ENCODE measurements around the gene GRPEL2. TPM values are rescaled to one million over a fixed set of nuclear protein-coding genes. Genes with fewer than 3 reads are reported as not detected.

The GRPEL2 gene
- total RNA-seq, 1 donor: 24.9 TPM

- H3K4me3 ChIP-seq (ENCODE audit: low read length): no peak overlapping the region
- no peaks in the 10 kb centered on the region for H3K27me3 ChIP-seq (ENCODE audit: insufficient read depth, low read length)
- H3K9me3 ChIP-seq (ENCODE audit: low read depth, low read length): no peaks in the 10 kb centered on the region
- H3K4me1 ChIP-seq (ENCODE audit: insufficient read depth, low read length): no peaks in the 10 kb centered on the region
Observed at GRCh38 chr5:149374303-149374702, 29.0 kb downstream of the GRPEL2 start.

GRCh38 chr5:149374801-149375200 is 29.5 kb downstream of the GRPEL2 start:
- no peaks in the 10 kb centered on the region for H3K4me1 ChIP-seq (ENCODE audit: insufficient read depth, low read length)
- H3K27me3 ChIP-seq (ENCODE audit: insufficient read depth, low read length): no peaks in the 10 kb centered on the region
- H3K9me3 ChIP-seq (ENCODE audit: low read depth, low read length): no peaks in the 10 kb centered on the region
- no peak overlapping the region for H3K4me3 ChIP-seq (ENCODE audit: low read length)

GRCh38 chr5:149375434-149375833 is 30.1 kb downstream of the GRPEL2 start:
- no peak overlapping the region for H3K4me3 ChIP-seq (ENCODE audit: low read length)
- H3K27me3 ChIP-seq (ENCODE audit: insufficient read depth, low read length): no peaks in the 10 kb centered on the region
- H3K9me3 ChIP-seq (ENCODE audit: low read depth, low read length): no peaks in the 10 kb centered on the region
- H3K4me1 ChIP-seq (ENCODE audit: insufficient read depth, low read length): no peaks in the 10 kb centered on the region

- Histone ChIP-seq H3K27me3 (ENCODE audit: insufficient read depth, low read length) (no peaks in the 10 kb centered on the region), H3K4me3 (ENCODE audit: low read length) (no peak overlapping the region), H3K9me3 (ENCODE audit: low read depth, low read length) (no peaks in the 10 kb centered on the region), H3K4me1 (ENCODE audit: insufficient read depth, low read length) (no peaks in the 10 kb centered on the region)
Observed at GRCh38 chr5:149376104-149376503, 30.8 kb downstream of the GRPEL2 start.

- Histone ChIP-seq H3K4me3 (ENCODE audit: low read length) (no peak overlapping the region), H3K4me1 (ENCODE audit: insufficient read depth, low read length) (no peaks in the 10 kb centered on the region), H3K9me3 (ENCODE audit: low read depth, low read length) (no peaks in the 10 kb centered on the region), H3K27me3 (ENCODE audit: insufficient read depth, low read length) (no peaks in the 10 kb centered on the region)
Observed at GRCh38 chr5:149376711-149377447, 31.6 kb downstream of the GRPEL2 start.

GRCh38 chr5:149378241-149378820 is 33.0 kb downstream of the GRPEL2 start:
- H3K4me1 ChIP-seq (ENCODE audit: insufficient read depth, low read length): no peaks in the 10 kb centered on the region

GRCh38 chr5:149379177-149379761 is 34.0 kb downstream of the GRPEL2 start, which contains the start of gene IL17B:
TSS of gene IL17B (minus strand) at chr5:149379292. CDS start at chr5:149379225, 67 bp downstream.
- Histone ChIP-seq H3K9me3 (ENCODE audit: low read depth, low read length) (no peaks in the 10 kb centered on the region), H3K4me3 (ENCODE audit: low read length) (no peak within 1 kb of the TSS), H3K27me3 (ENCODE audit: insufficient read depth, low read length) (no peaks in the 10 kb centered on the region), H3K4me1 (ENCODE audit: insufficient read depth, low read length) (no peaks in the 10 kb centered on the region)

More at GRCh38 chr5:149378241-149378820, 33.0 kb downstream of the GRPEL2 start:
- no peaks in the 10 kb centered on the region for H3K27me3 ChIP-seq (ENCODE audit: insufficient read depth, low read length)
- no peaks in the 10 kb centered on the region for H3K9me3 ChIP-seq (ENCODE audit: low read depth, low read length)
- no peak overlapping the region for H3K4me3 ChIP-seq (ENCODE audit: low read length)

GRCh38 chr5:149379818-149380374 is 34.6 kb downstream of the GRPEL2 start:
- Histone ChIP-seq H3K4me1 (ENCODE audit: insufficient read depth, low read length) (no peaks in the 10 kb centered on the region), H3K27me3 (ENCODE audit: insufficient read depth, low read length) (no peaks in the 10 kb centered on the region), H3K4me3 (ENCODE audit: low read length) (no peak overlapping the region), H3K9me3 (ENCODE audit: low read depth, low read length) (no peaks in the 10 kb centered on the region)

GRCh38 chr5:149380466-149381121 is 35.3 kb downstream of the GRPEL2 start:
- no peaks in the 10 kb centered on the region for H3K9me3 ChIP-seq (ENCODE audit: low read depth, low read length)
- no peaks in the 10 kb centered on the region for H3K4me1 ChIP-seq (ENCODE audit: insufficient read depth, low read length)
- no peak overlapping the region for H3K4me3 ChIP-seq (ENCODE audit: low read length)
- H3K27me3 ChIP-seq (ENCODE audit: insufficient read depth, low read length): no peaks in the 10 kb centered on the region

- H3K9me3 ChIP-seq (ENCODE audit: low read depth, low read length): no peaks in the 10 kb centered on the region
- no peaks in the 10 kb centered on the region for H3K4me1 ChIP-seq (ENCODE audit: insufficient read depth, low read length)
- H3K27me3 ChIP-seq (ENCODE audit: insufficient read depth, low read length): no peaks in the 10 kb centered on the region
- H3K4me3 ChIP-seq (ENCODE audit: low read length): no peak overlapping the region
Observed at GRCh38 chr5:149381261-149381985, 36.1 kb downstream of the GRPEL2 start.

- H3K27me3 ChIP-seq (ENCODE audit: insufficient read depth, low read length): no peaks in the 10 kb centered on the region
- no peaks in the 10 kb centered on the region for H3K4me1 ChIP-seq (ENCODE audit: insufficient read depth, low read length)
- H3K9me3 ChIP-seq (ENCODE audit: low read depth, low read length): no peaks in the 10 kb centered on the region
- H3K4me3 ChIP-seq (ENCODE audit: low read length): no peak overlapping the region
Observed at GRCh38 chr5:149381986-149382338, 36.7 kb downstream of the GRPEL2 start.

GRCh38 chr5:149382517-149383220 is 37.4 kb downstream of the GRPEL2 start:
- H3K4me1 ChIP-seq (ENCODE audit: insufficient read depth, low read length): no peaks in the 10 kb centered on the region
- H3K4me3 ChIP-seq (ENCODE audit: low read length): no peak overlapping the region
- no peaks in the 10 kb centered on the region for H3K9me3 ChIP-seq (ENCODE audit: low read depth, low read length)
- no peaks in the 10 kb centered on the region for H3K27me3 ChIP-seq (ENCODE audit: insufficient read depth, low read length)

- Histone ChIP-seq H3K4me1 (ENCODE audit: insufficient read depth, low read length) (no peaks in the 10 kb centered on the region), H3K9me3 (ENCODE audit: low read depth, low read length) (no peaks in the 10 kb centered on the region), H3K4me3 (ENCODE audit: low read length) (no peak overlapping the region), H3K27me3 (ENCODE audit: insufficient read depth, low read length) (no peaks in the 10 kb centered on the region)
Observed at GRCh38 chr5:149383399-149383798, 38.1 kb downstream of the GRPEL2 start.

GRCh38 chr5:149386166-149386565 is 40.9 kb downstream of the GRPEL2 start:
- Histone ChIP-seq H3K9me3 (ENCODE audit: low read depth, low read length) (no peaks in the 10 kb centered on the region), H3K4me3 (ENCODE audit: low read length) (no peak overlapping the region)

More at GRCh38 chr5:149386166-149386565, 40.9 kb downstream of the GRPEL2 start:
- Histone ChIP-seq H3K4me1 (ENCODE audit: insufficient read depth, low read length) (no peaks in the 10 kb centered on the region), H3K27me3 (ENCODE audit: insufficient read depth, low read length) (no peaks in the 10 kb centered on the region)

Measured in mononuclear cell (primary cell).